GM18520 (cell line): ENCODE measurements around the gene DOK7.
"Not testable (repeated sequence)": the region's sequence is repeated elsewhere in the genome, so short reads cannot be mapped to it uniquely, and the experiment has no call there.

ENCODE experiments used
- ATAC-seq: cut with Tn5 transposase; IDR thresholded peaks from one replicate; pipeline ENCODE4 v1.9.1; 2021; ENCODE audit not compliant: unreplicated experiment

DOK7 gene

DNA sequence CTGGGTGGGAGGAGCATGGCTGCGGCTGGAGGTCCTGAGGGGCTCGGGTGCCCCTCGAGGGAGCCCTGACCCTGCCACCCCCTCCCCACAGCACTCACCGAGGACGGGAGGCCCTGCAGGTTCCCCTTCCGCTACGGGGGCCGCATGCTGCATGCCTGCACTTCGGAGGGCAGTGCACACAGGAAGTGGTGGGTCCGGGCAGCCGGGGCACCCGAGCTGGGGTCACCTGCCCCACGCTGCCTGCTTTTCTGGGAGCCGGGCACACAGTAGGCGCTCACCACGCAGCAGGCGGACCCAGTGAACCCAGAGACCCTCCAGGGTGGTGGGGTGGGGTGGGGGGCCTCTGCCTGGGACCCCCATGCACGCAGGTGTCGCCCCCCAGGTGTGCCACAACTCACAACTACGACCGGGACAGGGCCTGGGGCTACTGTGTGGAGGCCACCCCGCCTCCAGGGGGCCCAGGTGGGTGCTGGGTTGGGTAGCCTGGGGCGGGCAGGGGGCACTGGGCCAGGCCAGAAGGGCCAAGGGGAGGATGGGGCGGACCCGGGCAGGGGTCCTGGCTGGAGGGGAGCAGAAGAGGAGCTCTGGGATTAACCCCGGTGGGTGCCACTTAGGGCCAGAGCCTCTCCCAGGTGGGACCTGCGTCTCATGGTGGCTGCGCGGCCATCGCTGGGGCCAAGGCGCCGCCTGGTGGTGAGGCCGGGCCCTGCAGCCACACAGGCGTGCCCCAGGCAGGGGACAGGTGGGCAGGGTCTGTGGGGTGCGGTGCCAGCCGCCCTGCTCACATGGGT lies 20.0 kb upstream of the DOK7 start:
- ATAC-seq, result no peak

DNA sequence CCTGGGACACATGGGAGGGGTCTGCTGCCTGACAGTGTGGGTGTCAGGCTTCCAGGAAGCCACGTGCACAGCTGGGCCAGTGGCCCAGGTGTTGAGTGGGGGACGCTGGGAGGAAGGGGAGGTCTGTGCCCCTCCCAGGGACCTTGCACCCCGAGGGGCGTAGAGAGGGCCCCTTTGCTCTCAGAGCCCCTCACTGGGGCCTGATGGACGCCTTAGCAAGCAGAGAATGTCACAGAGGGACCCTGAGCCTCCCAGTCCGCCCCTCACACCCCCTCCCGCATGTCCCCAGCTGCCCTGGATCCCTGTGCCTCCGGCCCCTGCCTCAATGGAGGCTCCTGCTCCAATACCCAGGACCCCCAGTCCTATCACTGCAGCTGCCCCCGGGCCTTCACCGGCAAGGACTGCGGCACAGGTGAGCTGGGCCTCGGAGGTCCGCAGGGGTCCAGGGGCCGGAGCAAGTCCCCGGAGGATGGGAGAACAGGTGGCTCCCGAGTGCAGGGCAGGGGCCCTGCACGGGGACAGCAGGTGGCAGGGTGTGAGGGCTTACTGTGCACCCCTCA lies 19.3 kb upstream of the DOK7 start:
- no peak for ATAC-seq

DNA sequence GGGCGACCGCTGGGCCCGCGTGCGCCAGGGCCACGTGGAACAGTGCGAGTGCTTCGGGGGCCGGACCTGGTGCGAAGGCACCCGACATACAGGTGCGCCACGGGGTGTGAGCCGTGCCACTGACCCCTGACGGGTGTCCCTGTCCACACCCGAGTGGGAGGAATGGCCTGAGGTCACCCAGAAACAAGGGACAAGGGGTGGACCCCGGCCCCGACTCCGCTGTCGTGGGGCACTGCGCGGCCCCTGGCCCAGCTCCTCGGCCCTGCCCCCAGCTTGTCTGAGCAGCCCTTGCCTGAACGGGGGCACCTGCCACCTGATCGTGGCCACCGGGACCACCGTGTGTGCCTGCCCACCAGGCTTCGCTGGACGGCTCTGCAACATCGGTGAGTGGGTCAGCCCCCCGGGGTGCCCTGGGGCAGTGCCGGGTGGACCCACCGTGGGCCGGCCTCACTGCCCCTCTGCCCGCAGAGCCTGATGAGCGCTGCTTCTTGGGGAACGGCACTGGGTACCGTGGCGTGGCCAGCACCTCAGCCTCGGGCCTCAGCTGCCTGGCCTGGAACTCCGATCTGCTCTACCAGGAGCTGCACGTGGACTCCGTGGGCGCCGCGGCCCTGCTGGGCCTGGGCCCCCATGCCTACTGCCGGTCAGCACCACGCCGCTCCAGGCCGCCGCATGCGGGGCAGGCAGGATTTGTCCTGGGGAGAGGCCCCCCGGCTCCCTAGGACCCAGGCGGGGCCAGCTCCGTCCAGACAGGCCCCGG lies 18.6 kb upstream of the DOK7 start:
- no peak for ATAC-seq

DNA sequence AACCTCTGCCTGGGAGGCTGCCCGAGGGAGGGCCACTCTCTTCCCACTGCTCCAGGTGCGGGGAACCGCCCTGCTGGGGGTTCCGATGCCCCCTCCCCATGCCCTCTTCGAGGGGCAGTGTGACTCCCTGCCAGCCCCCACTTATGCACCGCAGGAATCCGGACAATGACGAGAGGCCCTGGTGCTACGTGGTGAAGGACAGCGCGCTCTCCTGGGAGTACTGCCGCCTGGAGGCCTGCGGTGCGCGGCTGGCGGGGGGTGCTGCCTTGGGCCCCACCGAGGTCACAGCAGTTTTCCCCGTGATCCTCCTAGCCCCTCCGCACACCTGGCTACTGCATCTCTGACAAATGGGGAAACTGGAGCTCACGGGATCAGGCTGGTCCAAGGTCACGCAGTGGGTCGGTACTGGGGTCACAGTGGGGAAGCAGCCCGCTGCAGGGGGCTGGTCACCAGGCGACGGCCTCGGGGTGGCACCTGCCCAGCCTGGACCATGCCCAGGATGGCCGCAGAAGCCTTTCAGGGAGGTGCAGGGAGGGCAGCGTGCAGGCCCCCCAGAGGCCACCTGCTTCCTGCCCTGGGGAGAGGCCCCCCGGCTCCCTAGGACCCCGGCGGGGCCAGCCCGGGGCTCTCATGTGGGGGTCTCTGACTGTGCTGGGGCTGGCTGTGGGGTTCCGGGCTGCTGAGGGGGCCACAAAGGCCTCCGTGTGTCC lies 17.8 kb upstream of the DOK7 start:
- ATAC-seq, result no peak

DNA sequence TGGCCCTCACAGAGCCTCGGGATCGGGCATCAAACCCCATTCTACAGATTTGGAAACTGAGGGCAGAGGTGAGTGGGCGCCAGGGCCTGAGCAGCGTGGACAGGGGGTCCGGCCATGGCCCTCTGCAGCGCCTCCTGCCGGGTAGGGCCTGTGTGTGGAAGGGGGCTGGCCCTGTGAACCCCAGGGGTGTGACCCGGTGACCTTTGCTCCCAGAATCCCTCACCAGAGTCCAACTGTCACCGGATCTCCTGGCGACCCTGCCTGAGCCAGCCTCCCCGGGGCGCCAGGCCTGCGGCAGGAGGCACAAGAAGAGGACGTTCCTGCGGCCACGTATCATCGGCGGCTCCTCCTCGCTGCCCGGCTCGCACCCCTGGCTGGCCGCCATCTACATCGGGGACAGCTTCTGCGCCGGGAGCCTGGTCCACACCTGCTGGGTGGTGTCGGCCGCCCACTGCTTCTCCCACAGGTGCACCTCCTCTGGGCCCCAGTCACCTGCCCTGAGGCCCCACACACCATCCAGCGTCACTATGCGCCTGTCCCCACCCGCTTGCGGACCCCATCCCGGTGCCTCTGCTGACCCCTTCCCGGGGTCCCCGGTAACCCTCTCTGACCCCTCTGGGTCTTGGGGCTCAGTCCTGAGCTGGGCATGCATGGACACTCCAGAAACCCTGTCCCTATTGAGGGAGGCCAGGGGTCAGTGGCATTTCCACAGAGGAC lies 17.1 kb upstream of the DOK7 start:
- ATAC-seq, result no peak

DNA sequence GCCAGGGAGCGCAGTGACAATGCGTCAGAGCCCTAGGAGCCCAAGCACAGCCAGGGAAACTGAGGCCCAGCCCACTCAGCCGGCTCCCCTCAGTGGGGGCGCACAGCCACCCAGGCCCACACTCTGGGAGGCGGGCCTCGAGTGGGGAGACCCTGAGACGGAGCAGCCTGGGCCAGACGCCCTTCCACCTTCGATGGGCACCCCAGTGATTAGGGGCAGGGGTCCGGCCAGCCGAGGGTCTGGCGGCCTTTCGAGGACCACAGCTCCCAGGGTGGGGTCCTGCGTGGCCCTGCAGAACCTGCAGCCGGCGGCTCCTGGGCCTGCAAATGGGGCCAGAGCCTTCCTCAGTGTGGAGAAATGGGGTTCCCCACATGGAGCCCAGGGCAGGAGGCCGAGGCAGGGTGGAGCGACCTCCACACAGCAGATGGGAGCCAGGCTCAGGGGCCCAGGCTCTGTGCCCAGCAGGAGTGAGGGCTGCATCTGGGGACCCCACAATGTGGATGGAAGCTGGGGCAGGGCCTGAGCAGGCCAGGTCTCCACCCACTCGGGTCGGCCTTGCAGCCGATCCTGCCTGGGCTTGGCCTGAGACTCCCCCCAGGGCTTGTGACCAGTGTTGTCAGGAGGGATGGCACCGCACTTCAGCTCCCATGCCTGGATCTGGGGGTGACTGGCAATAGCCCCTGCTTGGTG lies 16.3 kb upstream of the DOK7 start:
- ATAC-seq, result no peak

DNA sequence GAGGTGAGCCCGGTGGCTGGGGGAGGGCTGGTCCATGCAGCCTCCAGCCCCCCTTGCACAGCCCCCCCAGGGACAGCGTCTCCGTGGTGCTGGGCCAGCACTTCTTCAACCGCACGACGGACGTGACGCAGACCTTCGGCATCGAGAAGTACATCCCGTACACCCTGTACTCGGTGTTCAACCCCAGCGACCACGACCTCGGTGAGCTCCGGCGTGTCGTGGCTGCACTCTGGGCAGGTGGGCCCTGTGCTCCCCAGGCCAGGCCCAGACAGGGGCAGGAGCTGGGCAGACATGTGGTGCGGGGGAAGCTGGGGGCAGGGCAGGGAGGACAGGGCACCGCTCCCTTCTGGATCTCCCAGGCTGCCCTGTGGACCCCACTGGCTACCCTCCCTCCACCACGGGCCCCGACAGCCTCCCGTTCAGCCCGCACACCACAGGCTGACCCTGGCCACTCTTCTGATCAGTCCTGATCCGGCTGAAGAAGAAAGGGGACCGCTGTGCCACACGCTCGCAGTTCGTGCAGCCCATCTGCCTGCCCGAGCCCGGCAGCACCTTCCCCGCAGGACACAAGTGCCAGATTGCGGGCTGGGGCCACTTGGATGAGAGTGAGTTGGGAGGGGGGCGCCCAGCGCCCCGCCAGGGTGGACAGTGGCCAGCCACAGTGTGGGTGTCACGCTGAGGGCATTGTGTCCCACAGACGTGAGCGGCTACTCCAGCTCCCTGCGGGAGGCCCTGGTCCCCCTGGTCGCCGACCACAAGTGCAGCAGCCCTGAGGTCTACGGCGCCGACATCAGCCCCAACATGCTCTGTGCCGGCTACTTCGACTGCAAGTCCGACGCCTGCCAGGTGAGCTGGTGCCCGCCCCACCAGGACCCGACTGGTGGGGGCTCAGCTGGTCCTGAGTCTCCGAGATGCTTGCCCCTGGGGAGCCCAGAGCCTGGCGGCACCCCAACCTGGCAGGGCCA lies 15.4 kb upstream of the DOK7 start:
- no peak for ATAC-seq

DNA sequence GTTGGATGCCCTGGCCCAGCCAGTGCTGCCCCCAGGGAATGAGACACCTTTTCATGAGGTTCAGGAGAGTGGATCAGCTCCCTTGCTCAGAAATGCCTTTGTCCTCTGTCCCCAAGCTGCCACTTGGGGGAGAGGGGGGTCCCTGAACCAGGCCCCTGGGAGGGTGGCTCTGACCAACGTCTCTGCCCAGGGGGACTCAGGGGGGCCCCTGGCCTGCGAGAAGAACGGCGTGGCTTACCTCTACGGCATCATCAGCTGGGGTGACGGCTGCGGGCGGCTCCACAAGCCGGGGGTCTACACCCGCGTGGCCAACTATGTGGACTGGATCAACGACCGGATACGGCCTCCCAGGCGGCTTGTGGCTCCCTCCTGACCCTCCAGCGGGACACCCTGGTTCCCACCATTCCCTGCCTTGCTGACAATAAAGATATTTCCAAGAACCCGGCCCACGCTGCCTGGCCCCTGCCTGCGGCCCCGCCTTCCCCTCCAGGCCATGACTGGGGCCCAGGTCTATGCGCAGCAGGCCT lies 14.0 kb upstream of the DOK7 start:
- no peak for ATAC-seq

DNA sequence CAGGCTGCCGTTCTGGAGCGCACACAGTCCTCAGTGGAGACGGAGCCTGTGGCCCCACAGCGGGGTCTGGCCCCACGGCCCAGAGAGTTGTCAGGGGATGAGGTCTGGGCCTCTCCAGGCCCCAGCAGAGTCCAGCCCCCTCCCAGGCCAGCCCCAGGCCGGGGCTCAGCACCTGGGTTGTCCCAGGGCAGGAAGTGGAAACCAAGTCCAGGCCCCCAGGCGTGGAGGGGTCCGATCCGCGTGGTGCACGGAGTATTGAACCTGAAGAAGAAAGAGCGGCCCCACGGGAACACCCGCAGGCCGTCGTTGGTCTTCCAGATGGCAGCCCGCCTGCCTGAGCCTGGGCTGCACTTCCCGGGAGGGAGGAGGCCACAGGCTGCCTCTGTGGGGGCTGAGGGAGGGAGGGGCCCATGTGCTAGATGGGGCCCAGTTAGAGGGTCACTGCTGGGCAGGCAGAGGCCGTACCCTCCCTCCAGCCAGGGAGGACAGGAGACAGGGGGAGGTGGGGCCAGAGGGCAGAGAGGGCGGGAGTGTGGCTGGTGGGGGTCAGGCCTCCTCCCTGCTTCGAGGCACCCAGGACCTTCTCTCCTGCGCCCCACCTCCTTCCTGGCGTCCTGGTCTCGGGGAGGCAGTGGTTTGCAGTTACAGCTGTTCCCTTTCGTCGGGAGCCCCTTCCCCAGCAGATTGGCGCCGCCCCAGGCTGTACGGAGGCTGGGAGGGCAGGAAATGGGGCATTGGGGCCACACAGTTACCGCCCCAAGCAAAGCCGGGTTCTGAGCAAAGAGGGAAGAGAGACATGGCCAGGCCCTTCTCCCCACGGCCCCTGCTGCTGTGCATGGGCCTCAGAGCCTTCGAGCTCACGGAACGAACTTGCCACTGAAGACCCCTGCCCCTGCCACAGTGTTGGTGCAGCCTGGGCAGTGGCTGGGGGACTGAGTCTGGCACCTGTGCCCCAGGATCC lies 13.3 kb upstream of the DOK7 start:
- no peak for ATAC-seq

DNA sequence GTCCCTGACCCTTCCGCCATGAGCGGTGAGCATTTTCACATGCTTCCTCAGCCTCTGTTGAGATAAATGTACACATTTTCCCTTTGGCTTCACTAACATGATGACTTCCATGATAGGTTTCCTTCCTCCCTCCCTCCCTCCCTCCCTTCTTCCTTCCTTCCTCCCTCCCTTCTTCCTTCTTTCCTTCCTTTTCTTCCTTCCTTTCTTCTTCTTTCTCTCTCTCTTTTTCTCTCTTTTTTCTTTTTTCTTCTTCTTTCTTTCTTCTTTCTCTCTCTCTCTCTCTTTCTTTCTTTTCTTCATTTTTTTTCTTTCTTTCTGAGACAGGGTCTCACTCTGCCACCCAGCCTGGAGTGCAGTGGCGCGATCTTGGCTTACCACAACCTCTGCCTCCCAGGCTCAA lies 12.5 kb upstream of the DOK7 start:
- ATAC-seq, result no peak

DNA sequence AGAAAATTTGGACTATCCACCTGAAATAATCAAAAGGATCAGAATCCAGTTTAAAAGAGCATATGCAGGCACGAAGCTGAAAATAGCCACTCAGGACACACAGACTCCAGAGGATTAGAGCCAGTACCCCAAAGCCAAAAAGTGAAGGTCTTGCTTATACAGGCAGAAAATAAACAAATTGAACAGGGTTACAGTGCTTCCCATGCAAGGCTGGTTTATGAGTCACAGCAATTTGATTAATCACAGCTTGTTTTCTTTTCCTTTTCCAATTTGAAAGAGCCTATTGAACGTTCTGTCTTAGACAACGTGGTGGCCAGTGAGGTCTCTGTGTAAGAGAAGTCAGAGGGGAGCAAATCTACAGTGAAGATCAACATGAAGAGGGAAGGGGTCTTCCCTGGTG lies 11.2 kb upstream of the DOK7 start:
- no peak for ATAC-seq

DNA sequence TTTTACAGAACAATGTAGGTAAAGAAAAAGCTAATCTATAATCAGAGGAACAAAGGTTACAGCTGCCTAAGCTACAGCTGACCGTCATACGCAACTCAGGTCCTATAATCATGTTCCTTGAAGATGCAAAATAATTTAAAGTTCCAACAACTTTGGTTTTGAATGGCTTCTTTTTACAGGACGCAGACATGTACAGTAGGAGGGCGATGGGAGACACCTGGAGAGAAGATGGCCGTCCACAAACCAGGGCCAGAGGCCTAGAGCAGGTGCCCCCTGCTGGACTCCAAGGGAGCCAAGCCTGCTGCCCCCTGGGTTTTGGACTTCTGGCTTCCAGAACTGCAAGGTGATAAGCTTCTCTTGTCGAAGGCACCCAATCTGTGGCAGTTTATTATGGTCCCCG lies 10.7 kb upstream of the DOK7 start:
- no peak for ATAC-seq

DNA sequence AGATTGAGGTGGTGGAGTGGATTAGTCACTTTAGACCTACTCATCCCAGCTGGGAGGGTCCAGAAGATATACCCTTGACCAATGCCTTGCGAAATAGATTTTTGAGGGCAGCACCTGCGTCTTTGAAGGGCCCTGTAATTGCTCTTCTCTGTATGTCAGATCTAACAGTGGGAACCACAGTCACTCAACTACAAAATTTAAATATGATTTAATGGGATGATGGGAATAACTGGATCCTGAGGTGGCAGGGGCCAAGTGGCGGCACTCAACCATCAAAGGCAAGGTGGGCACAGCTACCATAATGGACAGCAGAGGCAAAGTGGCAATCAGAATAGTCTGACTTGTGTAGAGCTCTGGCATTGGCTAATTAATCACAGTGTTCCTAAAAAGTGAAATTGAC lies 7.5 kb upstream of the DOK7 start:
- not testable (repeated sequence) for ATAC-seq

DNA sequence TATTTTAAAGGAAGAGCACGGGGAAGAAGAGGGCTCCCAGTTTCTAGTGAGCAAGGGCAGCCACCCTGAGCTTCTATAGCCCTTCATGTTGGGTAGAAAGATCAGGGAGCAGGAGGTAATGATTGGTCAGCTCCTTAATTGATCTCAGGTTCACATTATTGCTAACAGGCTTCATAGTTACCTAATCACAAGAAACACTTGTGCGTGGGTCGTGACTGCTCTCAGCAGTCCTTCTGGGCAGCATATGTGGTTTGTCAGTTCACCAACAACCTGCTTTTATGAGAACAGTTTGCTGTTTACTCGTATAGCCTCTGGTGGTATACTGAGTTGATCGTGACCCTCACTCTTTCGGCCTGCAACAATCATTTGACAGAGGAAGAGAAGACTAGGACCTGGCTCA lies 4.7 kb upstream of the DOK7 start:
- ATAC-seq, result no peak

DNA sequence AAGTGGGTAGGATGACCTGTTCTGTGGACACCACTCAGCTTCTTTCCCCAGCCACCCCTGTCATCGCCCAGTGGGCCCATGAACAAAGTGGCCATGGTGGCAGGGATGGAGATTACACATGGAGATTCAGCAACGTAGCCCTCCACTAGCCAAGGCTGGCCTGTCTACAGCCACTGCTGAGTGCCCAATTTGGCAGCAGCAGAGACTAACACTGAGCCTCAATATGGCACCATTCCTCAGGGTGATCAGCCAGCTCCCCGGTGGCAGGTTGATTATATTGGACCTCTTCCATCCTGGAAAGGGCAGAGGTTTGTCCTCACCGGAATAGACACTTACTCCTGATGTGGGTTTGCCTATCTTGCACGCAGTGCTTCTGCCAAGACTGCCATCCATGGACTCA lies 4.0 kb upstream of the DOK7 start:
- not testable (repeated sequence) for ATAC-seq

DNA sequence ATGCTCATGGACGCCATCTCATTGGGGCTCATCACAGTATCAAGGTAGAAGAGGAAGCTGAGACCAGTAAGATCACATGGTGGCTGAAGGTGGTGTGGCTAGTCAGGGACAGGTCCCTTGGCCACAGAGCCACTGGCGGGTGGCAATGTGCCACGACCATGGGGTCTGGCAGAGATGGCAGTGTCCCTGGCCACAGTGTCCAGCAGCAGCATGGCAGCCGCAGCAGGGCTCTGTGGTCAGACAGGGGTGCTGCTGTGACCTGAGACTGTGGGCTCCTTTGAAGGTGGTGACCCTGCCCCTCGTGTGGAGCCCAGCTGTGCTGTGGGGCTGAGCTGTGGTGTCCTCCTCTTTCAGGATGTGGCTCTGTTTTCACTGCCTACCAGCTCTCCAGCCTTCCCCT lies 2.2 kb upstream of the DOK7 start:
- no peak for ATAC-seq

DNA sequence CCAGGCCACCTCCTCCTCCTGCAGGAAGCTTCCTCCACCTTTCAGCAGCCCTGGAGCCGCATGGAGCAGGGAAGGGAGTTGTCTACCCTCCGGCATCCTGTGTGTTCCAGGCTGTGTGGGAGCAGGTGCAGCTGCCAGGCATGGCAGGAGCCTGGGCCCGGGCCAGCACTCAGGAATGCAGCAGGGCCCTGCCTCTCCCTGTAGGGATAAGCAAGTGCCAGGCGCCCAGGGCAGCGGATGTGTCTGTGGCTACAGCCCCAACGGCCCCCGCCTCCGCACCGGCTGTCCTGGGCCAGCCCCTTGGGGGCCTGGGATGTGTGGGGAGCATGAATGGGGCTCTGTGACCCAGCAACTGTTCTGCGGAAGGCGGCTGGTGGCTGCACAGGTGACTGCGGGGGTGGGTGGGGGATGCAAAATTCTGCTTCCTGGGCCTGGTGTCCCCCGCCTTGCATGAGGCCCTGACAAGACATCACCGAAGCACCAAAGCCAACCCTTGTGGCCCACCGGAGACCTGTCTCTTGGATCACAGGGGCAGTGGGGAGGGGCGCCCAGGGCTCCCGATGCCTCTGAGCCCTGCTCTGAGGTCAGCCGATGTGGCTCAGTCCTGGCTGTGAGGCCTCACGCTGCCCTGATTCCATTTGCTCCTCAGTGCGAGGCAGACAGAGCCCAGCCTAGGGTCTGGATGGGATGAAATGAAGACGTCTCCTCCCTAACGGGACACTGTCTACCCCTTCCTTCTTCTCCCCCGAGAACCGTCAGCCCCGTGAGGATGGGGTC lies 1.4 kb upstream of the DOK7 start:
- ATAC-seq, result no peak
